CD14-positive monocyte (primary cell): ENCODE results near the gene LKAAEAR1. TPM values are rescaled to one million over a fixed set of nuclear protein-coding genes. Genes with fewer than 3 reads are reported as not detected.

Experiments
- DNase-seq, 3 donors: peaks; one replicate each; pipeline ENCODE4 v3.0.0-alpha.2; 2011 to 2022
- H2AFZ ChIP-seq: 2 replicates; pipeline ENCODE4 v1.6.0; 2012; ENCODE audit warnings: mild to moderate bottlenecking, low read depth, low read length, inconsistent platforms; ENCODE audit not compliant: insufficient read depth, poor library complexity, severe bottlenecking
- H3K27ac ChIP-seq, 2 donors: 1 replicate in 1 of 2; 2 replicates in 1 of 2; pipeline ENCODE4 v1.5.1; 2012 to 2013; ENCODE audit warnings: low read length in 2 of 2, control low read depth in 1 of 2, inconsistent platforms in 1 of 2, low read depth in 1 of 2, mild to moderate bottlenecking in 1 of 2
- H3K27me3 ChIP-seq, 2 donors: one replicate each; pipeline versions ENCODE4 v1.6.0 to v1.6.1; 2011 to 2013; ENCODE audit warnings: low read length in 2 of 2; ENCODE audit not compliant: control insufficient read depth in 2 of 2, insufficient read depth in 2 of 2
- H3K36me3 ChIP-seq, 2 donors: replicated peaks in 1 of 2; 1 replicate in 1 of 2; 2 replicates in 1 of 2; pipeline versions ENCODE4 v1.5.1 to v1.6.1; 2012 to 2013; ENCODE audit warnings: low read length in 2 of 2, control low read depth in 1 of 2, inconsistent platforms in 1 of 2, mild to moderate bottlenecking in 1 of 2; ENCODE audit not compliant: insufficient read depth in 2 of 2, control insufficient read depth in 1 of 2
- H3K4me1 ChIP-seq, 2 donors: 1 replicate in 1 of 2; 2 replicates in 1 of 2; pipeline versions ENCODE4 v1.5.1 to v1.6.1; 2012 to 2013; ENCODE audit warnings: low read length in 2 of 2, control low read depth in 1 of 2, inconsistent platforms in 1 of 2, mild to moderate bottlenecking in 1 of 2, moderate library complexity in 1 of 2; ENCODE audit not compliant: insufficient read depth in 2 of 2, control insufficient read depth in 1 of 2
- H3K4me2 ChIP-seq: replicated peaks from 2 replicates; pipeline ENCODE3; 2012; ENCODE audit warnings: low read length, moderate library complexity, mild to moderate bottlenecking; ENCODE audit not compliant: poor library complexity, severe bottlenecking; ENCODE audit errors: extremely low read depth
- H3K4me3 ChIP-seq, 3 experiments: fragments of 200-600 bp in 1 of 3; sonication (generic) in 1 of 3; replicated peaks in 1 of 3; 1 replicate in 2 of 3; 2 replicates in 1 of 3; pipeline ENCODE4 v1.5.1; 2011 to 2013; ENCODE audit warnings: low read length in 3 of 3, mild to moderate bottlenecking in 3 of 3, control low read depth in 2 of 3, low read depth in 2 of 3, inconsistent platforms in 1 of 3, moderate library complexity in 1 of 3
- H3K79me2 ChIP-seq: 2 replicates; pipeline ENCODE4 v1.6.0; 2012; ENCODE audit warnings: mild to moderate bottlenecking, control low read depth, inconsistent platforms, low read length, moderate library complexity; ENCODE audit not compliant: insufficient read depth
- H3K9ac ChIP-seq: 2 replicates; pipeline ENCODE4 v1.6.0; 2017; ENCODE audit warnings: low read length, mild to moderate bottlenecking; ENCODE audit not compliant: insufficient read depth, poor library complexity, severe bottlenecking
- H3K9me3 ChIP-seq, 2 donors: replicated peaks in 1 of 2; 1 replicate in 1 of 2; 2 replicates in 1 of 2; pipeline versions ENCODE4 v1.5.1 to v1.6.1; 2012 to 2013; ENCODE audit warnings: low read length in 2 of 2, control low read depth in 1 of 2; ENCODE audit not compliant: control insufficient read depth in 1 of 2, insufficient read depth in 1 of 2
- H4K20me1 ChIP-seq: 2 replicates; pipeline ENCODE4 v1.6.0; 2012; ENCODE audit warnings: mild to moderate bottlenecking, low read length, control low read depth, moderate library complexity; ENCODE audit not compliant: insufficient read depth
- H3K27ac Mint-ChIP-seq, 7 donors: one replicate each; pipeline ENCODE4 v1.8.0; 2020; ENCODE audit warnings: mild to moderate bottlenecking in 7 of 7, mixed read lengths in 7 of 7, moderate library complexity in 6 of 7, inconsistent platforms in 2 of 7
- H3K27me3 Mint-ChIP-seq, 3 donors: one replicate each; pipeline ENCODE4 v1.8.0; 2021 to 2022; ENCODE audit warnings: low read depth in 3 of 3, mild to moderate bottlenecking in 3 of 3, mixed read lengths in 3 of 3, moderate library complexity in 3 of 3, inconsistent platforms in 1 of 3
- H3K36me3 Mint-ChIP-seq, 2 donors: one replicate each; pipeline ENCODE4 v1.8.0; 2020; ENCODE audit warnings: mixed read lengths in 2 of 2, inconsistent platforms in 1 of 2, mild to moderate bottlenecking in 1 of 2
- H3K4me1 Mint-ChIP-seq: one replicate; pipeline ENCODE4 v1.8.0; 2020; ENCODE audit warnings: mild to moderate bottlenecking, mixed read lengths
- H3K4me3 Mint-ChIP-seq, 2 donors: one replicate each; pipeline ENCODE4 v1.8.0; 2020; ENCODE audit warnings: mild to moderate bottlenecking in 2 of 2, mixed read lengths in 2 of 2, moderate library complexity in 1 of 2
- H3K9me3 Mint-ChIP-seq, 7 donors: one replicate each; pipeline ENCODE4 v1.8.0; 2020 to 2022; ENCODE audit warnings: mixed read lengths in 7 of 7, mild to moderate bottlenecking in 6 of 7, moderate library complexity in 6 of 7, inconsistent platforms in 2 of 7
- WGBS: methylation state at CpG from one replicate; pipeline ENCODE4 v1.1.5; 2013; ENCODE audit warnings: missing lambda C conversion rate; ENCODE audit not compliant: insufficient coverage; 5-methylcytosine and 5-hydroxymethylcytosine counted together
- intact Hi-C, 2 donors: fragments of 100-400 bp; cut with micrococcal nuclease; formaldehyde crosslinking; loops; one replicate each; pipeline versions ENCODE4 v1.15.0 to v1.15.1; 2023
- polyA plus RNA-seq, 3 donors: library from polyadenylated mRNA; depleted of rRNA in 1 of 3; unstranded in 2 of 3; stranded (reverse) in 1 of 3; fragments of 300-500 nt in 2 of 3; fragments of >200 nt in 1 of 3; fragmentation: Illumina TruSeq in 2 of 3; gene quantifications; 1 replicate in 2 of 3; 2 replicates in 1 of 3; pipeline ENCODE4 v1.2.3, GENCODE V29; 2012 to 2021
- TF ChIP-seq, protein P1 (sequence below): fragments of 200-600 bp; IDR thresholded peaks from one replicate; pipeline ENCODE4 v1.8.0; 2022; ENCODE audit warnings: antibody characterized with exemption, mild to moderate bottlenecking

Gene LKAAEAR1
- polyA plus RNA-seq, 3 donors = 0.61 to 0.86 (median 0.64) TPM

DNA sequence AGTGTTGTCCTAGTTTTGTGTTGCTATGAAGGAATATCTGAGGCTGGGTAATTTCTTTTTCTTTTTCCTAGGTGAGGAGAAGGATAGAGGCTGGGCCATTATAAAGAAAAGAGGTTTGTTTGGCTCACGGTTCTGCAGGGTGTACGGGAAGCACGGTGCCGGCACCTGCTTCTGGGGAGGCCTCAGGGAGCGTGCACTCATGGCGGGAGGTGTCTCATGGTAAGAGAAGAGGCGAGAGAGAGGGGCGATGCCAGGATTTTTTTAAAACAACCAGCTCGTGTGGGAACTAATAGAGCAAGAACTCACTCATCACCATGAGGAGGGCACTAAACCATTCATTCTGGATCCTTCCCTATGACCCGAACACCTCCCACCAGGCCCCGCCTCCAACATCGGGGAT, 37.4 kb upstream of the LKAAEAR1 start:
- 97% methylated on average over 10 of the region's 12 CpGs for WGBS
- Histone ChIP-seq H3K27ac (no peak overlapping the region), H3K27me3 (no peaks in the 10 kb centered on the region), H4K20me1 (no peaks in the 10 kb centered on the region), H3K4me1 (peaks cover 8% of the 10 kb centered on the region in 2 donors), H3K9ac (no peak overlapping the region), H3K9me3 (no peaks in the 10 kb centered on the region), H3K79me2 (no peaks in the 10 kb centered on the region), H2AFZ (no peak overlapping the region), H3K36me3 (no peaks in the 10 kb centered on the region), H3K4me3 (no peak overlapping the region), H3K4me2 (no peak overlapping the region)
- Mint-ChIP-seq H3K4me1 (peaks cover 8% of the 10 kb centered on the region), H3K4me3 (no peak overlapping the region), H3K27ac (no peak overlapping the region), H3K9me3 (no peaks in the 10 kb centered on the region), H3K36me3 (no peaks in the 10 kb centered on the region), H3K27me3 (peaks cover 16 to 30% (median 23%) of the 10 kb centered on the region in 3 donors)
- DNase-seq = no peak
- TF ChIP-seq, protein P1, sequence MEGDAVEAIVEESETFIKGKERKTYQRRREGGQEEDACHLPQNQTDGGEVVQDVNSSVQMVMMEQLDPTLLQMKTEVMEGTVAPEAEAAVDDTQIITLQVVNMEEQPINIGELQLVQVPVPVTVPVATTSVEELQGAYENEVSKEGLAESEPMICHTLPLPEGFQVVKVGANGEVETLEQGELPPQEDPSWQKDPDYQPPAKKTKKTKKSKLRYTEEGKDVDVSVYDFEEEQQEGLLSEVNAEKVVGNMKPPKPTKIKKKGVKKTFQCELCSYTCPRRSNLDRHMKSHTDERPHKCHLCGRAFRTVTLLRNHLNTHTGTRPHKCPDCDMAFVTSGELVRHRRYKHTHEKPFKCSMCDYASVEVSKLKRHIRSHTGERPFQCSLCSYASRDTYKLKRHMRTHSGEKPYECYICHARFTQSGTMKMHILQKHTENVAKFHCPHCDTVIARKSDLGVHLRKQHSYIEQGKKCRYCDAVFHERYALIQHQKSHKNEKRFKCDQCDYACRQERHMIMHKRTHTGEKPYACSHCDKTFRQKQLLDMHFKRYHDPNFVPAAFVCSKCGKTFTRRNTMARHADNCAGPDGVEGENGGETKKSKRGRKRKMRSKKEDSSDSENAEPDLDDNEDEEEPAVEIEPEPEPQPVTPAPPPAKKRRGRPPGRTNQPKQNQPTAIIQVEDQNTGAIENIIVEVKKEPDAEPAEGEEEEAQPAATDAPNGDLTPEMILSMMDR = no peak
- intact Hi-C loops = loop anchor here (2.0 to 5.0 kb wide), 2 partner anchors 39 to 83 kb away; partner anchors contain the start of genes LKAAEAR1 (in 1 of the 2) and OPRL1 (in 1 of the 2)

DNA sequence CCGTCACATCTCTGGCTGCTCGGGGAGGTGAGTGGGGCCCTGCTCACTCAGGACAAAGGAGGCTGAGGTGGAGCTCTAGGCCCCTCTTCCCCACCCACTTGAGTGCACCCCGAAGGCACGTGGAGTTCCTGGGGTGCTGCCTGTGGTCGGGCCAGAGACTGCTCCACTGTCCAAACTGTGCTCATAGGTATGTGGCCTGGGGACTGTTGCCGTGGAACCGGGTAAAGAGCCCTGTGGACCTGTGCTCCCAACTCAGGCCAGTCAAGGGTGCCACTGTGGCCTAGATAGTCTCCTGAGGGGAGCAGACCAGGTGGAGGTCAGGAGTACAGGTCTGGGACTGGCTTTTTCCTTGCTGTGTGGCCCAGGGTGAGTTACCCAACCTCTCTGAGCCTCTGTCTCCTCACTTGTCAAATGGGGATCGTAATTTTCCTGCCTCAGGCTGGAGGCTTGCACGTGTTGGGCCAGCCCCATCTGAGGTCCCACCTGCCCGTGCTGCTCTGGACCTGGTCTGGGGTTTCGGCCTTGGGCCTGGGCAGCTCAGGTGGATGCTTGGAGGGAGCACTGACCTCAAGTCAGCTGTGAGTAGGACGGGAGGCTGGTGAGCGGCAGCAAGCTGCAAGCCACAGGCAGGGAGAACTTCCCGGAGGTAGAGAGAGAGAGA, 35.6 kb upstream of the LKAAEAR1 start:
- Histone ChIP-seq H3K9me3 (no peaks in the 10 kb centered on the region), H3K4me3 (peak overlapping the region; percentile 8 to 71 (median 13)), H3K36me3 (no peaks in the 10 kb centered on the region), H3K27ac (no peak overlapping the region), H3K4me1 (peaks cover 8% of the 10 kb centered on the region in 2 donors), H3K79me2 (no peaks in the 10 kb centered on the region), H3K9ac (no peak overlapping the region), H3K4me2 (peak overlapping the region; percentile 81), H4K20me1 (no peaks in the 10 kb centered on the region), H3K27me3 (no peaks in the 10 kb centered on the region), H2AFZ (peak overlapping the region; percentile 86)
- TF ChIP-seq, protein P1 = no peak
- no peaks in the 10 kb centered on the region for H3K9me3 Mint-ChIP-seq
- peaks cover 15 to 27% (median 24%) of the 10 kb centered on the region in 3 donors for H3K27me3 Mint-ChIP-seq
- 75% methylated on average over 11 of the region's 14 CpGs for WGBS
- H3K4me1 Mint-ChIP-seq = peaks cover 8% of the 10 kb centered on the region
- no peak overlapping the region for H3K27ac Mint-ChIP-seq
- intact Hi-C loops = loop anchor here (2.0 to 5.0 kb wide), 2 partner anchors 38 to 81 kb away; partner anchors contain the start of genes LKAAEAR1 (in 1 of the 2) and OPRL1 (in 1 of the 2)
- peak overlapping the region; percentile 75 to 83 for H3K4me3 Mint-ChIP-seq
- H3K36me3 Mint-ChIP-seq = no peaks in the 10 kb centered on the region
- no peak for DNase-seq
